HepG2 (cell line): Measurements from ENCODE around the gene VAMP2. TPM values are rescaled to one million over a fixed set of nuclear protein-coding genes. Genes with fewer than 3 reads are reported as not detected.

Experiments
- AGO2 ChIP-seq: fragments of 200-400 bp; formaldehyde crosslinking; optimal IDR thresholded peaks from 2 replicates; pipeline ENCODE3; 2017; ENCODE audit warnings: mild to moderate bottlenecking, low read depth, low read length, moderate library complexity
- ATRX ChIP-seq: sonication (generic); formaldehyde crosslinking; IDR thresholded peaks from 2 replicates; pipeline ENCODE4 v1.4.0; 2020; ENCODE audit warnings: missing genetic modification reagents, borderline replicate concordance
- BORCS8-MEF2B ChIP-seq: sonication (generic); formaldehyde crosslinking; IDR thresholded peaks from 2 replicates; pipeline ENCODE4 v1.8.0; 2022; ENCODE audit warnings: mild to moderate bottlenecking, missing genetic modification reagents
- JUND ChIP-seq: sonication (generic); formaldehyde crosslinking; IDR thresholded peaks from 2 replicates; pipeline ENCODE4 v1.8.0; 2022; ENCODE audit warnings: mild to moderate bottlenecking, missing genetic modification reagents
- KDM4B ChIP-seq: sonication (generic); formaldehyde crosslinking; IDR thresholded peaks from 2 replicates; pipeline ENCODE4 v1.4.0; 2020; ENCODE audit warnings: missing genetic modification reagents
- MED1 ChIP-seq: sonication (generic); formaldehyde crosslinking; IDR thresholded peaks from 2 replicates; pipeline ENCODE4 v1.4.0; 2020; ENCODE audit warnings: missing genetic modification reagents
- MEF2D ChIP-seq: sonication (generic); formaldehyde crosslinking; IDR thresholded peaks from 2 replicates; pipeline ENCODE4 v1.5.1; 2020; ENCODE audit warnings: mild to moderate bottlenecking, missing genetic modification reagents
- PHB2 ChIP-seq: fragments of 450-650 bp; IDR thresholded peaks from 2 replicates; pipeline ENCODE4 v1.6.1; 2018; ENCODE audit not compliant: partially characterized antibody
- SAP130 ChIP-seq: IDR thresholded peaks from 2 replicates; pipeline ENCODE4 v1.6.1; 2016; ENCODE audit warnings: low read depth
- STAT5B ChIP-seq: sonication (generic); formaldehyde crosslinking; IDR thresholded peaks from 2 replicates; pipeline ENCODE4 v1.4.0; 2020; ENCODE audit warnings: missing genetic modification reagents
- TEAD3 ChIP-seq: optimal IDR thresholded peaks from 2 replicates; pipeline ENCODE3; 2016; ENCODE audit warnings: borderline replicate concordance
- ZKSCAN1 ChIP-seq: fragments of 150-350 bp; IDR thresholded peaks from 2 replicates; pipeline ENCODE4 v1.6.1; 2014; ENCODE audit warnings: low read length
- ZNF207 ChIP-seq: fragments of 450-650 bp; IDR thresholded peaks from 2 replicates; pipeline ENCODE4 v1.6.1; 2016; ENCODE audit warnings: antibody characterized with exemption, borderline replicate concordance
- ZNF549 ChIP-seq: sonication (generic); formaldehyde crosslinking; IDR thresholded peaks from 2 replicates; pipeline ENCODE4 v1.5.0; 2020; ENCODE audit warnings: missing genetic modification reagents
- ZNF674 ChIP-seq: sonication (generic); formaldehyde crosslinking; IDR thresholded peaks from 2 replicates; pipeline ENCODE4 v1.5.0; 2020; ENCODE audit warnings: low read depth, mild to moderate bottlenecking, missing genetic modification reagents
- ZNF737 ChIP-seq: sonication (generic); formaldehyde crosslinking; IDR thresholded peaks from 2 replicates; pipeline ENCODE4 v1.5.0; 2020; ENCODE audit warnings: missing genetic modification reagents, mild to moderate bottlenecking, borderline replicate concordance
- ZNF749 ChIP-seq: sonication (generic); formaldehyde crosslinking; IDR thresholded peaks from 2 replicates; pipeline ENCODE4 v1.8.0; 2022; ENCODE audit warnings: mild to moderate bottlenecking, missing genetic modification reagents, moderate library complexity, borderline replicate concordance
- polyA plus RNA-seq, 8 experiments: library from polyadenylated mRNA; depleted of rRNA in 3 of 8; stranded (reverse) in 7 of 8; unstranded in 1 of 8; fragments of >200 nt; fragmentation: Illumina TruSeq in 4 of 8; extraction: Trizol in 4 of 8; gene quantifications; 2 replicates each; pipeline versions ENCODE4 v1.2.1 to v1.2.3, GENCODE V29; 2011 to 2016; ENCODE audit warnings: low read depth in 4 of 8, missing spikeins in 1 of 8, mixed read lengths in 1 of 8; ENCODE audit not compliant: insufficient read depth in 1 of 8
- total RNA-seq, 5 experiments: library from RNA; depleted of rRNA; stranded (reverse); fragments of >200 nt; fragmentation: Illumina TruSeq; extraction: Trizol; gene quantifications; 2 replicates each; pipeline ENCODE4 v1.2.3, GENCODE V29; 2016; ENCODE audit warnings: low read depth in 1 of 5
- TF ChIP-seq, protein P1 (sequence below): sonication (generic); formaldehyde crosslinking; IDR thresholded peaks from 2 replicates; pipeline ENCODE4 v1.5.1; 2020; ENCODE audit warnings: mild to moderate bottlenecking, missing genetic modification reagents, moderate library complexity
- TF ChIP-seq, protein P2 (sequence below): sonication (generic); formaldehyde crosslinking; IDR thresholded peaks from 2 replicates; pipeline ENCODE4 v1.8.1; 2023; ENCODE audit warnings: mild to moderate bottlenecking, missing genetic modification reagents
- TF ChIP-seq, protein P3 (sequence below): sonication (generic); formaldehyde crosslinking; IDR thresholded peaks from 2 replicates; pipeline ENCODE4 v1.5.0; 2020; ENCODE audit warnings: mild to moderate bottlenecking, missing genetic modification reagents
- TF ChIP-seq, protein P4 (sequence below): sonication (generic); formaldehyde crosslinking; IDR thresholded peaks from 2 replicates; pipeline ENCODE4 v1.4.0; 2020; ENCODE audit warnings: missing genetic modification reagents, borderline replicate concordance
- TF ChIP-seq, protein P5 (sequence below): sonication (generic); formaldehyde crosslinking; IDR thresholded peaks from 2 replicates; pipeline ENCODE4 v1.4.0; 2020; ENCODE audit warnings: missing genetic modification reagents

VAMP2 gene
- total and polyA plus RNA-seq, 2 of the 13 experiments (the other 11 are each of a cell fraction or from before 2014, with no cell fraction given), result 3.9 to 17.2 TPM

DNA sequence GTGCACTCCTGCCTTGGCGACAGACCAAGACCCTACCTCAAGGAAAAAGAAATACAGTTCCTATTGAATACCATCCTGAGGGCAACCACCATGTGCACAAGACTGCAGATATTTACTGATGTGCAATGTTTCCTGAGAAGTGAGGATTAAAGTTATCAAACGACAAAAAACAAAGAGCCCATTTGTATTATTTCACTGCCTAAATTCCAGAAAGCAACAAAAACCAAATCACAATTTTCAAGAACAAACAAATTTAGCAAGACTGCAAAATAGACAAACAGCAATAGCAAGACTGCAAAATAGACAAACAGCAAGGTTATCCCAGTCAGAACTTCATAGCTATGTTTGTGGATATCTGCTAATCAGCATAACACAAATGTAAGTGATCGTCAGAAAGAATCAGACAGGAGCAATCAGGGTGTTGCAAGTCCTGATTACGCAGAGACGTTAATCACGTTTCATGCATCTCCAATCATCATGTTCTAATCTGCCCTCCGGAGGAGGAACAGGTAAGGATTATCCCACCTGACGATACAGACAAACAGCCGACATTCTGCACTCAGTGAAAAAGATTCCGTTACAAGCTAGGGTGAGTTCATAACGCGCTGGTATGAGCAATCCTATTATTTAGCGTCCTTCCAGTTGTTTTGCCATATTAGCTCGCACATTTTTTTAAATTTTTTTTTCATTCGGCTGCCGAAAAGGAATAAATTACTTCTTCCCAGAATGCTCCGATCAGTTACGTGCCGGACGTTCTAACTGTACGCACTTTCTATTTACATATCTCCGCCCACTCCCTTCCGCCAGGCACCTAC, 10.5 kb upstream of the VAMP2 start (continued):
- TF ChIP-seq, protein P1, sequence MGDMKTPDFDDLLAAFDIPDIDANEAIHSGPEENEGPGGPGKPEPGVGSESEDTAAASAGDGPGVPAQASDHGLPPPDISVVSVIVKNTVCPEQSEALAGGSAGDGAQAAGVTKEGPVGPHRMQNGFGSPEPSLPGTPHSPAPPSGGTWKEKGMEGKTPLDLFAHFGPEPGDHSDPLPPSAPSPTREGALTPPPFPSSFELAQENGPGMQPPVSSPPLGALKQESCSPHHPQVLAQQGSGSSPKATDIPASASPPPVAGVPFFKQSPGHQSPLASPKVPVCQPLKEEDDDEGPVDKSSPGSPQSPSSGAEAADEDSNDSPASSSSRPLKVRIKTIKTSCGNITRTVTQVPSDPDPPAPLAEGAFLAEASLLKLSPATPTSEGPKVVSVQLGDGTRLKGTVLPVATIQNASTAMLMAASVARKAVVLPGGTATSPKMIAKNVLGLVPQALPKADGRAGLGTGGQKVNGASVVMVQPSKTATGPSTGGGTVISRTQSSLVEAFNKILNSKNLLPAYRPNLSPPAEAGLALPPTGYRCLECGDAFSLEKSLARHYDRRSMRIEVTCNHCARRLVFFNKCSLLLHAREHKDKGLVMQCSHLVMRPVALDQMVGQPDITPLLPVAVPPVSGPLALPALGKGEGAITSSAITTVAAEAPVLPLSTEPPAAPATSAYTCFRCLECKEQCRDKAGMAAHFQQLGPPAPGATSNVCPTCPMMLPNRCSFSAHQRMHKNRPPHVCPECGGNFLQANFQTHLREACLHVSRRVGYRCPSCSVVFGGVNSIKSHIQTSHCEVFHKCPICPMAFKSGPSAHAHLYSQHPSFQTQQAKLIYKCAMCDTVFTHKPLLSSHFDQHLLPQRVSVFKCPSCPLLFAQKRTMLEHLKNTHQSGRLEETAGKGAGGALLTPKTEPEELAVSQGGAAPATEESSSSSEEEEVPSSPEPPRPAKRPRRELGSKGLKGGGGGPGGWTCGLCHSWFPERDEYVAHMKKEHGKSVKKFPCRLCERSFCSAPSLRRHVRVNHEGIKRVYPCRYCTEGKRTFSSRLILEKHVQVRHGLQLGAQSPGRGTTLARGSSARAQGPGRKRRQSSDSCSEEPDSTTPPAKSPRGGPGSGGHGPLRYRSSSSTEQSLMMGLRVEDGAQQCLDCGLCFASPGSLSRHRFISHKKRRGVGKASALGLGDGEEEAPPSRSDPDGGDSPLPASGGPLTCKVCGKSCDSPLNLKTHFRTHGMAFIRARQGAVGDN (CRISPR knock-in tag), result no peak
- TF ChIP-seq JUND (CRISPR knock-in tag), result peak; percentile 90; the same call in 1 of the 2 replicates
- peak; percentile 92 for TF ChIP-seq SAP130 (CRISPR knock-in tag)
- TF ChIP-seq TEAD3, result peak; percentile 85
- peak; percentile 97 for TF ChIP-seq ZNF749 (CRISPR knock-in tag)
- TF ChIP-seq ATRX (CRISPR knock-in tag), result no peak
- TF ChIP-seq, protein P2, sequence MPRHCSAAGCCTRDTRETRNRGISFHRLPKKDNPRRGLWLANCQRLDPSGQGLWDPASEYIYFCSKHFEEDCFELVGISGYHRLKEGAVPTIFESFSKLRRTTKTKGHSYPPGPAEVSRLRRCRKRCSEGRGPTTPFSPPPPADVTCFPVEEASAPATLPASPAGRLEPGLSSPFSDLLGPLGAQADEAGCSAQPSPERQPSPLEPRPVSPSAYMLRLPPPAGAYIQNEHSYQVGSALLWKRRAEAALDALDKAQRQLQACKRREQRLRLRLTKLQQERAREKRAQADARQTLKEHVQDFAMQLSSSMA, result peak; percentile 78; the same call in 1 of the 2 replicates
- TF ChIP-seq, protein P3, sequence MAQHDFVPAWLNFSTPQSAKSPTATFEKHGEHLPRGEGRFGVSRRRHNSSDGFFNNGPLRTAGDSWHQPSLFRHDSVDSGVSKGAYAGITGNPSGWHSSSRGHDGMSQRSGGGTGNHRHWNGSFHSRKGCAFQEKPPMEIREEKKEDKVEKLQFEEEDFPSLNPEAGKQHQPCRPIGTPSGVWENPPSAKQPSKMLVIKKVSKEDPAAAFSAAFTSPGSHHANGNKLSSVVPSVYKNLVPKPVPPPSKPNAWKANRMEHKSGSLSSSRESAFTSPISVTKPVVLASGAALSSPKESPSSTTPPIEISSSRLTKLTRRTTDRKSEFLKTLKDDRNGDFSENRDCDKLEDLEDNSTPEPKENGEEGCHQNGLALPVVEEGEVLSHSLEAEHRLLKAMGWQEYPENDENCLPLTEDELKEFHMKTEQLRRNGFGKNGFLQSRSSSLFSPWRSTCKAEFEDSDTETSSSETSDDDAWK (CRISPR knock-in tag), result no peak
- TF ChIP-seq, protein P4, sequence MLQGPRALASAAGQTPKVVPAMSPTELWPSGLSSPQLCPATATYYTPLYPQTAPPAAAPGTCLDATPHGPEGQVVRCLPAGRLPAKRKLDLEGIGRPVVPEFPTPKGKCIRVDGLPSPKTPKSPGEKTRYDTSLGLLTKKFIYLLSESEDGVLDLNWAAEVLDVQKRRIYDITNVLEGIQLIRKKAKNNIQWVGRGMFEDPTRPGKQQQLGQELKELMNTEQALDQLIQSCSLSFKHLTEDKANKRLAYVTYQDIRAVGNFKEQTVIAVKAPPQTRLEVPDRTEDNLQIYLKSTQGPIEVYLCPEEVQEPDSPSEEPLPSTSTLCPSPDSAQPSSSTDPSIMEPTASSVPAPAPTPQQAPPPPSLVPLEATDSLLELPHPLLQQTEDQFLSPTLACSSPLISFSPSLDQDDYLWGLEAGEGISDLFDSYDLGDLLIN (CRISPR knock-in tag), result peak; percentile 98; the same call in 1 of the 2 replicates
- peak; percentile 74; the same call in 1 of the 2 replicates for TF ChIP-seq ZKSCAN1
- peak; percentile 95 for TF ChIP-seq MEF2D (CRISPR knock-in tag)
- TF ChIP-seq ZNF737 (CRISPR knock-in tag), result no peak
- TF ChIP-seq PHB2, result no peak
- peak; percentile 86 for TF ChIP-seq KDM4B (CRISPR knock-in tag)
- TF ChIP-seq, protein P5, sequence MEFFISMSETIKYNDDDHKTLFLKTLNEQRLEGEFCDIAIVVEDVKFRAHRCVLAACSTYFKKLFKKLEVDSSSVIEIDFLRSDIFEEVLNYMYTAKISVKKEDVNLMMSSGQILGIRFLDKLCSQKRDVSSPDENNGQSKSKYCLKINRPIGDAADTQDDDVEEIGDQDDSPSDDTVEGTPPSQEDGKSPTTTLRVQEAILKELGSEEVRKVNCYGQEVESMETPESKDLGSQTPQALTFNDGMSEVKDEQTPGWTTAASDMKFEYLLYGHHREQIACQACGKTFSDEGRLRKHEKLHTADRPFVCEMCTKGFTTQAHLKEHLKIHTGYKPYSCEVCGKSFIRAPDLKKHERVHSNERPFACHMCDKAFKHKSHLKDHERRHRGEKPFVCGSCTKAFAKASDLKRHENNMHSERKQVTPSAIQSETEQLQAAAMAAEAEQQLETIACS (CRISPR knock-in tag), result peak; percentile 46; the same call in 1 of the 2 replicates
- TF ChIP-seq ZNF207, result no peak
- TF ChIP-seq BORCS8-MEF2B (CRISPR knock-in tag), result no peak
- TF ChIP-seq MED1 (CRISPR knock-in tag), result peak; percentile 100
- 0 out of 2 replicates have a peak, but pooled peaks have one; percentile 37 for TF ChIP-seq ZNF549
- TF ChIP-seq STAT5B (CRISPR knock-in tag), result peak; percentile 98
- no peak for TF ChIP-seq ZNF674 (CRISPR knock-in tag)
- no peak for TF ChIP-seq AGO2
